HG03354 (cell line): ENCODE measurements around the gene SLC22A6.

Experiments used
- ATAC-seq: cut with Tn5 transposase; IDR thresholded peaks from one replicate; pipeline ENCODE4 v1.9.1; 2021; ENCODE audit warnings: mild to moderate bottlenecking; ENCODE audit not compliant: unreplicated experiment, poor library complexity, severe bottlenecking

The SLC22A6 gene

GRCh38 chr11:62984451-62984991 is at the start of gene SLC22A6:
TSS of gene SLC22A6 (minus strand) at chr11:62984967. CDS start at chr11:62984690, 277 bp downstream.
- no peak for ATAC-seq

- no peak for ATAC-seq
Measured at GRCh38 chr11:63032457-63032856, 47.7 kb upstream of the SLC22A6 start.

- peak; percentile 61 for ATAC-seq
Measured at GRCh38 chr11:63023841-63024648, 39.3 kb upstream of the SLC22A6 start.

- ATAC-seq: no peak
Measured at GRCh38 chr11:63023222-63023814, 38.6 kb upstream of the SLC22A6 start.

GRCh38 chr11:63022441-63022840 is 37.7 kb upstream of the SLC22A6 start:
- ATAC-seq: no peak

- ATAC-seq: no peak
Measured at GRCh38 chr11:63020671-63021291, 36.0 kb upstream of the SLC22A6 start.

- no peak for ATAC-seq
Measured at GRCh38 chr11:63019506-63019905, 34.7 kb upstream of the SLC22A6 start.

- no peak for ATAC-seq
Measured at GRCh38 chr11:63017306-63017974, 32.7 kb upstream of the SLC22A6 start.

GRCh38 chr11:63015521-63016215 is 30.9 kb upstream of the SLC22A6 start, which contains the start of gene SLC22A8:
TSS of gene SLC22A8 (minus strand) at chr11:63015841. CDS start at chr11:63014958, 883 bp downstream.
- no peak for ATAC-seq

GRCh38 chr11:63014408-63015055 is 29.8 kb upstream of the SLC22A6 start:
- ATAC-seq: no peak

- ATAC-seq: no peak
Measured at GRCh38 chr11:63012839-63013238, 28.1 kb upstream of the SLC22A6 start.

GRCh38 chr11:63012430-63012829 is 27.7 kb upstream of the SLC22A6 start:
- ATAC-seq: no peak

GRCh38 chr11:63010934-63011439 is 26.2 kb upstream of the SLC22A6 start:
- no peak for ATAC-seq

- no peak for ATAC-seq
Measured at GRCh38 chr11:63007920-63008319, 23.2 kb upstream of the SLC22A6 start.

- ATAC-seq: no peak
Measured at GRCh38 chr11:63001456-63001855, 16.7 kb upstream of the SLC22A6 start.

GRCh38 chr11:62999649-63000048 is 14.9 kb upstream of the SLC22A6 start:
- ATAC-seq: no peak

GRCh38 chr11:62999156-62999555 is 14.4 kb upstream of the SLC22A6 start:
- ATAC-seq: no peak

GRCh38 chr11:62996271-62996670 is 11.5 kb upstream of the SLC22A6 start:
- ATAC-seq: no peak

GRCh38 chr11:62994775-62995174 is 10.0 kb upstream of the SLC22A6 start:
- ATAC-seq: no peak
